22Rv1 (cell line): ENCODE measurements around the gene IL17REL.

ENCODE experiments used
- ZFX ChIP-seq: fragments of 450-650 bp; IDR thresholded peaks from 2 replicates; pipeline ENCODE4 v1.6.1; 2017; ENCODE audit warnings: antibody characterized with exemption, borderline replicate concordance
- TF ChIP-seq, protein P1 (sequence below): fragments of 450-650 bp; IDR thresholded peaks from 2 replicates; pipeline ENCODE4 v1.5.1; 2017; ENCODE audit warnings: mild to moderate bottlenecking

DNA sequence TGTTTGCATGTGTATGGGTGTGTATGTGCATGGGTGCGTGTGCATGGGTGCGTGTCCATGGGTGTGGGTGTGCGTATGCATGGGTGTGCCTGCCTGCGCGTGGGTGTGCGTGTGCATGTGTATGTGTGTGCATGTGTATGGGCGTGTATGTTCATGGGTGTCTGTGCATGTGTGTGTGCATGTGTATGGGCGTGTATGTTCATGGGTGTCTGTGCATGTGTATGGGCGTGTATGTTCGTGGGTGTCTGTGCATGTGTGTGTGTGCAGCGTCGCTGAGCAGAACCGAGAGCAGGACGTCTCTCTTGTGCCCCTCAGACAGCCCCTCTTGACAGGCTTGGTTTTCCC lies 13.9 kb downstream of the IL17REL start:
- TF ChIP-seq, protein P1, sequence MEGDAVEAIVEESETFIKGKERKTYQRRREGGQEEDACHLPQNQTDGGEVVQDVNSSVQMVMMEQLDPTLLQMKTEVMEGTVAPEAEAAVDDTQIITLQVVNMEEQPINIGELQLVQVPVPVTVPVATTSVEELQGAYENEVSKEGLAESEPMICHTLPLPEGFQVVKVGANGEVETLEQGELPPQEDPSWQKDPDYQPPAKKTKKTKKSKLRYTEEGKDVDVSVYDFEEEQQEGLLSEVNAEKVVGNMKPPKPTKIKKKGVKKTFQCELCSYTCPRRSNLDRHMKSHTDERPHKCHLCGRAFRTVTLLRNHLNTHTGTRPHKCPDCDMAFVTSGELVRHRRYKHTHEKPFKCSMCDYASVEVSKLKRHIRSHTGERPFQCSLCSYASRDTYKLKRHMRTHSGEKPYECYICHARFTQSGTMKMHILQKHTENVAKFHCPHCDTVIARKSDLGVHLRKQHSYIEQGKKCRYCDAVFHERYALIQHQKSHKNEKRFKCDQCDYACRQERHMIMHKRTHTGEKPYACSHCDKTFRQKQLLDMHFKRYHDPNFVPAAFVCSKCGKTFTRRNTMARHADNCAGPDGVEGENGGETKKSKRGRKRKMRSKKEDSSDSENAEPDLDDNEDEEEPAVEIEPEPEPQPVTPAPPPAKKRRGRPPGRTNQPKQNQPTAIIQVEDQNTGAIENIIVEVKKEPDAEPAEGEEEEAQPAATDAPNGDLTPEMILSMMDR = no peak
- TF ChIP-seq ZFX = no peak
